Liver (tissue), 9 donors: ENCODE results near the gene ST8SIA3. TPM values are rescaled to one million over a fixed set of nuclear protein-coding genes. Genes with fewer than 3 reads are reported as not detected.

Source experiments
- DNase-seq: peaks from one replicate; pipeline ENCODE4 v3.0.0-alpha.2; 2017; ENCODE audit warnings: low spot score
- H3K27ac ChIP-seq, 2 donors: one replicate each; pipeline ENCODE4 v1.7.0; 2013; ENCODE audit warnings: inconsistent platforms in 2 of 2, low read length in 2 of 2, control low read depth in 1 of 2, low read depth in 1 of 2, mild to moderate bottlenecking in 1 of 2
- H3K27me3 ChIP-seq, 4 donors: one replicate each; pipeline versions ENCODE4 v1.6.1 to v1.7.0; 2013; ENCODE audit warnings: low read length in 3 of 4, inconsistent platforms in 1 of 4, mild to moderate bottlenecking in 1 of 4, moderate library complexity in 1 of 4; ENCODE audit not compliant: control insufficient read depth in 4 of 4, insufficient read depth in 4 of 4
- H3K36me3 ChIP-seq, 4 donors: one replicate each; pipeline versions ENCODE4 v1.6.1 to v1.7.0; 2013; ENCODE audit warnings: low read length in 3 of 4, mild to moderate bottlenecking in 3 of 4, low read depth in 1 of 4, moderate library complexity in 1 of 4; ENCODE audit not compliant: control insufficient read depth in 4 of 4, insufficient read depth in 3 of 4
- H3K4me1 ChIP-seq, 4 donors: one replicate each; pipeline versions ENCODE4 v1.6.1 to v1.7.0; 2013; ENCODE audit warnings: low read length in 3 of 4, mild to moderate bottlenecking in 3 of 4, moderate library complexity in 1 of 4; ENCODE audit not compliant: control insufficient read depth in 4 of 4, insufficient read depth in 4 of 4
- H3K4me3 ChIP-seq, 3 donors: one replicate each; pipeline versions ENCODE4 v1.6.1 to v1.7.0; 2013; ENCODE audit warnings: low read length in 3 of 3, control low read depth in 1 of 3, low read depth in 1 of 3, mild to moderate bottlenecking in 1 of 3
- H3K9ac ChIP-seq, 2 donors: one replicate each; pipeline ENCODE4 v1.7.0; 2013; ENCODE audit warnings: low read length in 2 of 2, mild to moderate bottlenecking in 2 of 2, moderate library complexity in 2 of 2, control low read depth in 1 of 2, low read depth in 1 of 2
- H3K9me3 ChIP-seq, 4 donors: one replicate each; pipeline versions ENCODE4 v1.6.1 to v1.7.0; 2013; ENCODE audit warnings: low read length in 3 of 4; ENCODE audit not compliant: control insufficient read depth in 4 of 4
- ATF3 ChIP-seq: IDR thresholded peaks from 2 replicates; pipeline ENCODE4 v1.6.1; 2016; ENCODE audit warnings: antibody characterized with exemption
- EGR1 ChIP-seq, 2 donors: IDR thresholded peaks; 2 replicates each; pipeline ENCODE4 v1.6.1; 2016 to 2018; ENCODE audit warnings: antibody characterized with exemption in 2 of 2, low read depth in 2 of 2
- FOXA1 ChIP-seq: IDR thresholded peaks from 2 replicates; pipeline ENCODE4 v1.6.1; 2016; ENCODE audit warnings: antibody characterized with exemption
- FOXA2 ChIP-seq: IDR thresholded peaks from 2 replicates; pipeline ENCODE4 v1.6.1; 2016; ENCODE audit warnings: antibody characterized with exemption
- GABPA ChIP-seq, 2 donors: IDR thresholded peaks in 1 of 2; conservative IDR thresholded peaks in 1 of 2; 2 replicates each; pipeline ENCODE4 v1.6.1; 2016; ENCODE audit warnings: antibody characterized with exemption in 2 of 2, mild to moderate bottlenecking in 1 of 2, moderate library complexity in 1 of 2
- HNF4A ChIP-seq, 2 donors: conservative IDR thresholded peaks; 2 replicates each; pipeline ENCODE4 v1.6.1; 2016; ENCODE audit warnings: antibody characterized with exemption in 2 of 2, mild to moderate bottlenecking in 2 of 2
- HNF4G ChIP-seq: IDR thresholded peaks from 2 replicates; pipeline ENCODE4 v1.6.1; 2016; ENCODE audit warnings: antibody characterized with exemption
- JUND ChIP-seq, 2 donors: IDR thresholded peaks; 2 replicates each; pipeline ENCODE4 v1.6.1; 2016; ENCODE audit warnings: antibody characterized with exemption in 2 of 2
- NR2F2 ChIP-seq: IDR thresholded peaks from 2 replicates; pipeline ENCODE4 v1.6.1; 2016; ENCODE audit warnings: antibody characterized with exemption
- RAD21 ChIP-seq, 2 donors: IDR thresholded peaks; 2 replicates each; pipeline ENCODE4 v1.6.1; 2016; ENCODE audit warnings: antibody characterized with exemption in 2 of 2, mild to moderate bottlenecking in 2 of 2
- REST ChIP-seq: IDR thresholded peaks from 2 replicates; pipeline ENCODE4 v1.6.1; 2016; ENCODE audit warnings: antibody characterized with exemption, mild to moderate bottlenecking
- RXRA ChIP-seq, 2 donors: IDR thresholded peaks; 2 replicates each; pipeline ENCODE4 v1.6.1; 2017 to 2018; ENCODE audit warnings: antibody characterized with exemption in 2 of 2, mild to moderate bottlenecking in 1 of 2
- SP1 ChIP-seq: IDR thresholded peaks from 2 replicates; pipeline ENCODE4 v1.6.1; 2018; ENCODE audit warnings: antibody characterized with exemption, mild to moderate bottlenecking
- TAF1 ChIP-seq: conservative IDR thresholded peaks from 2 replicates; pipeline ENCODE4 v1.6.1; 2016; ENCODE audit warnings: antibody characterized with exemption, mild to moderate bottlenecking
- YY1 ChIP-seq: IDR thresholded peaks from 2 replicates; pipeline ENCODE4 v1.6.1; 2016; ENCODE audit warnings: antibody characterized with exemption, mild to moderate bottlenecking
- WGBS: extraction: QIAGEN DNeasy Blood & Tissue Kit; methylation state at CpG from one replicate; pipeline ENCODE4 v1.1.7; 2013; 5-methylcytosine and 5-hydroxymethylcytosine counted together
- polyA plus RNA-seq, 2 donors: library from polyadenylated mRNA; stranded (reverse) in 1 of 2; unstranded in 1 of 2; fragments of 200-250 nt in 1 of 2; fragments of >200 nt in 1 of 2; fragmentation: Nextera tagmentation in 1 of 2; extraction: Ambion mirVana in 1 of 2; gene quantifications; one replicate each; pipeline versions ENCODE4 v1.2.1 to v1.2.3, GENCODE V29; 2013 to 2015
- total RNA-seq, 2 donors: library from RNA; depleted of rRNA; stranded (reverse); fragments of >200 nt; gene quantifications; one replicate each; pipeline ENCODE4 v1.2.3, GENCODE V29; 2014
- TF ChIP-seq, protein P1 (sequence below): IDR thresholded peaks from 2 replicates; pipeline ENCODE4 v1.6.1; 2016; ENCODE audit warnings: antibody characterized with exemption
- TF ChIP-seq, protein P2 (sequence below): IDR thresholded peaks from 2 replicates; pipeline ENCODE4 v1.6.1; 2016; ENCODE audit warnings: antibody characterized with exemption
- TF ChIP-seq, protein P3 (sequence below): fragments of 150-350 bp; IDR thresholded peaks from 2 replicates; pipeline ENCODE4 v1.5.1; 2017; ENCODE audit warnings: improper control_type of control experiment, low read depth, low read length; ENCODE audit not compliant: missing input control
- donor health status: healthy.
- donor health status: healthy.
- donor health status: healthy.
- donor health status: healthy.
- donor health status: healthy.

Gene ST8SIA3
- total and polyA plus RNA-seq, 4 donors = under 0.01 to 3.0 (median 0.32) TPM

GRCh38 chr18:57359433-57359832 is 7.1 kb downstream of the ST8SIA3 start:
- TF ChIP-seq YY1 (no peak), REST (no peak), JUND (IDR thresholded peaks at IDR 0.05) (no peak), FOXA2 (no peak), TAF1 (no peak), NR2F2 (no peak), SP1 (no peak), GABPA (IDR thresholded peaks at IDR 0.05 in 1 of 2, conservative IDR thresholded peaks at IDR 0.05 in 1 of 2) (no peak), FOXA1 (no peak), RXRA (IDR thresholded peaks at IDR 0.05) (no peak), EGR1 (IDR thresholded peaks at IDR 0.05; ENCODE audit: low read depth in 2 of 2) (no peak), HNF4G (no peak), ATF3 (no peak), HNF4A (conservative IDR thresholded peaks at IDR 0.05) (no peak), RAD21 (IDR thresholded peaks at IDR 0.05) (no peak)
- TF ChIP-seq, protein P1, sequence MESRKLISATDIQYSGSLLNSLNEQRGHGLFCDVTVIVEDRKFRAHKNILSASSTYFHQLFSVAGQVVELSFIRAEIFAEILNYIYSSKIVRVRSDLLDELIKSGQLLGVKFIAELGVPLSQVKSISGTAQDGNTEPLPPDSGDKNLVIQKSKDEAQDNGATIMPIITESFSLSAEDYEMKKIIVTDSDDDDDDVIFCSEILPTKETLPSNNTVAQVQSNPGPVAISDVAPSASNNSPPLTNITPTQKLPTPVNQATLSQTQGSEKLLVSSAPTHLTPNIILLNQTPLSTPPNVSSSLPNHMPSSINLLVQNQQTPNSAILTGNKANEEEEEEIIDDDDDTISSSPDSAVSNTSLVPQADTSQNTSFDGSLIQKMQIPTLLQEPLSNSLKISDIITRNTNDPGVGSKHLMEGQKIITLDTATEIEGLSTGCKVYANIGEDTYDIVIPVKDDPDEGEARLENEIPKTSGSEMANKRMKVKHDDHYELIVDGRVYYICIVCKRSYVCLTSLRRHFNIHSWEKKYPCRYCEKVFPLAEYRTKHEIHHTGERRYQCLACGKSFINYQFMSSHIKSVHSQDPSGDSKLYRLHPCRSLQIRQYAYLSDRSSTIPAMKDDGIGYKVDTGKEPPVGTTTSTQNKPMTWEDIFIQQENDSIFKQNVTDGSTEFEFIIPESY = no peak
- TF ChIP-seq, protein P2, sequence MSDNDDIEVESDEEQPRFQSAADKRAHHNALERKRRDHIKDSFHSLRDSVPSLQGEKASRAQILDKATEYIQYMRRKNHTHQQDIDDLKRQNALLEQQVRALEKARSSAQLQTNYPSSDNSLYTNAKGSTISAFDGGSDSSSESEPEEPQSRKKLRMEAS = no peak
- TF ChIP-seq, protein P3, sequence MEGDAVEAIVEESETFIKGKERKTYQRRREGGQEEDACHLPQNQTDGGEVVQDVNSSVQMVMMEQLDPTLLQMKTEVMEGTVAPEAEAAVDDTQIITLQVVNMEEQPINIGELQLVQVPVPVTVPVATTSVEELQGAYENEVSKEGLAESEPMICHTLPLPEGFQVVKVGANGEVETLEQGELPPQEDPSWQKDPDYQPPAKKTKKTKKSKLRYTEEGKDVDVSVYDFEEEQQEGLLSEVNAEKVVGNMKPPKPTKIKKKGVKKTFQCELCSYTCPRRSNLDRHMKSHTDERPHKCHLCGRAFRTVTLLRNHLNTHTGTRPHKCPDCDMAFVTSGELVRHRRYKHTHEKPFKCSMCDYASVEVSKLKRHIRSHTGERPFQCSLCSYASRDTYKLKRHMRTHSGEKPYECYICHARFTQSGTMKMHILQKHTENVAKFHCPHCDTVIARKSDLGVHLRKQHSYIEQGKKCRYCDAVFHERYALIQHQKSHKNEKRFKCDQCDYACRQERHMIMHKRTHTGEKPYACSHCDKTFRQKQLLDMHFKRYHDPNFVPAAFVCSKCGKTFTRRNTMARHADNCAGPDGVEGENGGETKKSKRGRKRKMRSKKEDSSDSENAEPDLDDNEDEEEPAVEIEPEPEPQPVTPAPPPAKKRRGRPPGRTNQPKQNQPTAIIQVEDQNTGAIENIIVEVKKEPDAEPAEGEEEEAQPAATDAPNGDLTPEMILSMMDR = no peak
- H3K27me3 ChIP-seq = no peaks in the 10 kb centered on the region
- H3K9ac ChIP-seq = no peak overlapping the region
- H3K4me1 ChIP-seq = peaks cover 0 to 1% (median under 1%) of the 10 kb centered on the region in 4 donors
- whole genome bisulfite sequencing = 68% methylated on average over 4 of the region's 4 CpGs
- no peaks in the 10 kb centered on the region for H3K36me3 ChIP-seq
- H3K4me3 ChIP-seq = no peak overlapping the region
- H3K9me3 ChIP-seq = no peaks in the 10 kb centered on the region
- DNase-seq = no peak
- no peak overlapping the region for H3K27ac ChIP-seq
